ENCODE data around the gene NR4A2. TPM values are rescaled to one million over a fixed set of nuclear protein-coding genes. Genes with fewer than 3 reads are reported as not detected.

Gene NR4A2
- polyA plus RNA-seq, 1 of the 3 experiments (the other 2 are of a cell fraction) = 16.2 TPM

- TF ChIP-seq REST (IDR thresholded peaks at IDR 0.05; ENCODE audit: low read depth, low read length) = no peak
- TF ChIP-seq, protein P1, sequence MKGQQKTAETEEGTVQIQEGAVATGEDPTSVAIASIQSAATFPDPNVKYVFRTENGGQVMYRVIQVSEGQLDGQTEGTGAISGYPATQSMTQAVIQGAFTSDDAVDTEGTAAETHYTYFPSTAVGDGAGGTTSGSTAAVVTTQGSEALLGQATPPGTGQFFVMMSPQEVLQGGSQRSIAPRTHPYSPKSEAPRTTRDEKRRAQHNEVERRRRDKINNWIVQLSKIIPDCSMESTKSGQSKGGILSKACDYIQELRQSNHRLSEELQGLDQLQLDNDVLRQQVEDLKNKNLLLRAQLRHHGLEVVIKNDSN (IDR thresholded peaks at IDR 0.05; ENCODE audit: borderline replicate concordance, low read depth) = no peak
- no peak for TF ChIP-seq RXRA (IDR thresholded peaks at IDR 0.05; ENCODE audit: borderline replicate concordance, low read depth)
- TF ChIP-seq FOXM1 (IDR thresholded peaks at IDR 0.05; ENCODE audit: low read depth) = no peak
- no peak for TF ChIP-seq JUND (IDR thresholded peaks at IDR 0.05)
- TF ChIP-seq YY1 (IDR thresholded peaks at IDR 0.05; ENCODE audit: low read depth) = no peak
- no peak for TF ChIP-seq RCOR1 (IDR thresholded peaks at IDR 0.05; ENCODE audit: low read length)
- TF ChIP-seq IRF3 (IDR thresholded peaks at IDR 0.05; ENCODE audit: low read depth, low read length) = no peak
- TF ChIP-seq RAD21 (IDR thresholded peaks at IDR 0.05; ENCODE audit: low read length) = no peak
Measured at GRCh38 chr2:156341452-156342253, 9.1 kb upstream of the NR4A2 start (continued).

- H3K79me2 ChIP-seq (ENCODE audit: insufficient read depth) = no peaks in the 10 kb centered on the region
- no peak for DNase-seq
- H3K36me3 ChIP-seq (replicated peaks in 1 of 2; ENCODE audit: control insufficient read depth in 1 of 2, insufficient read depth in 2 of 2, low read length in 1 of 2) = peaks cover 0 to 3% of the 10 kb centered on the region in 2 experiments
- peak overlapping the region in 1 of 2 experiments; percentile 92; a peak in 1 of 4 replicates for H3K27ac ChIP-seq (ENCODE audit: low read depth in 2 of 2, low read length in 1 of 2)
- no peaks in the 10 kb centered on the region for H3K9me3 ChIP-seq
- peak overlapping the region; percentile 76 for H2AFZ ChIP-seq (ENCODE audit: low read depth)
- H4K20me1 ChIP-seq (ENCODE audit: insufficient read depth) = no peaks in the 10 kb centered on the region
- H3K4me1 ChIP-seq (ENCODE audit: control insufficient read depth in 1 of 2, insufficient read depth in 2 of 2, low read depth in 1 of 2, low read length in 1 of 2) = peaks cover 8 to 9% of the 10 kb centered on the region in 2 experiments; a peak in 3 of 4 replicates
- WGBS (ENCODE audit: low lambda C conversion rate) = 7% methylated on average over 15 of the region's 15 CpGs
- H3K4me2 ChIP-seq = peak overlapping the region; percentile 94
- ChIA-PET POLR2A (no interaction called here), CTCF (interaction anchor here (0.6 to 1.9 kb wide), 3 partner anchors 246 to 1471 kb away, joined by 3 to 8 read pairs (median 3); no protein-coding TSS in a partner anchor)
- H3K4me3 ChIP-seq (ENCODE audit: low read depth in 2 of 2, low read length in 1 of 2) = peak overlapping the region; percentile 68 to 87
- peak overlapping the region; percentile 99 for H3K9ac ChIP-seq
- peaks cover 23% of the 10 kb centered on the region for H3F3A ChIP-seq (replicated peaks; ENCODE audit: insufficient read depth)
- H3K27me3 ChIP-seq (ENCODE audit: insufficient read depth) = no peaks in the 10 kb centered on the region
- no peaks in the 10 kb centered on the region for H3K9me2 ChIP-seq
- TF ChIP-seq RXRA (IDR thresholded peaks at IDR 0.05; ENCODE audit: borderline replicate concordance, low read depth) (no peak), MEF2A (IDR thresholded peaks at IDR 0.05; ENCODE audit: borderline replicate concordance, low read depth) (no peak), EP300 (IDR thresholded peaks at IDR 0.05; ENCODE audit: borderline replicate concordance in 1 of 2, low read depth in 1 of 2, low read length in 1 of 2) (no peak), USF2 (IDR thresholded peaks at IDR 0.05; ENCODE audit: borderline replicate concordance, low read depth, low read length) (no peak), MXI1 (IDR thresholded peaks at IDR 0.05; ENCODE audit: low read depth, low read length) (no peak), GATA2 (CRISPR knock-in tag; IDR thresholded peaks at IDR 0.05) (no peak), REST (IDR thresholded peaks at IDR 0.05; ENCODE audit: low read depth, low read length) (no peak), POLR2AphosphoS5 (IDR thresholded peaks at IDR 0.05; ENCODE audit: low read depth, low read length) (no peak), CHD2 (IDR thresholded peaks at IDR 0.05; ENCODE audit: low read length, partially characterized antibody) (no peak), FOXM1 (IDR thresholded peaks at IDR 0.05; ENCODE audit: low read depth) (no peak), NFIC (IDR thresholded peaks at IDR 0.05; ENCODE audit: borderline replicate concordance) (no peak)
- TF ChIP-seq, protein P1 (IDR thresholded peaks at IDR 0.05; ENCODE audit: borderline replicate concordance, low read depth) = no peak
Measured at GRCh38 chr2:156340804-156341451, 8.4 kb upstream of the NR4A2 start.
